ENCODE results near the gene DAB2IP.

Gene DAB2IP

DNA sequence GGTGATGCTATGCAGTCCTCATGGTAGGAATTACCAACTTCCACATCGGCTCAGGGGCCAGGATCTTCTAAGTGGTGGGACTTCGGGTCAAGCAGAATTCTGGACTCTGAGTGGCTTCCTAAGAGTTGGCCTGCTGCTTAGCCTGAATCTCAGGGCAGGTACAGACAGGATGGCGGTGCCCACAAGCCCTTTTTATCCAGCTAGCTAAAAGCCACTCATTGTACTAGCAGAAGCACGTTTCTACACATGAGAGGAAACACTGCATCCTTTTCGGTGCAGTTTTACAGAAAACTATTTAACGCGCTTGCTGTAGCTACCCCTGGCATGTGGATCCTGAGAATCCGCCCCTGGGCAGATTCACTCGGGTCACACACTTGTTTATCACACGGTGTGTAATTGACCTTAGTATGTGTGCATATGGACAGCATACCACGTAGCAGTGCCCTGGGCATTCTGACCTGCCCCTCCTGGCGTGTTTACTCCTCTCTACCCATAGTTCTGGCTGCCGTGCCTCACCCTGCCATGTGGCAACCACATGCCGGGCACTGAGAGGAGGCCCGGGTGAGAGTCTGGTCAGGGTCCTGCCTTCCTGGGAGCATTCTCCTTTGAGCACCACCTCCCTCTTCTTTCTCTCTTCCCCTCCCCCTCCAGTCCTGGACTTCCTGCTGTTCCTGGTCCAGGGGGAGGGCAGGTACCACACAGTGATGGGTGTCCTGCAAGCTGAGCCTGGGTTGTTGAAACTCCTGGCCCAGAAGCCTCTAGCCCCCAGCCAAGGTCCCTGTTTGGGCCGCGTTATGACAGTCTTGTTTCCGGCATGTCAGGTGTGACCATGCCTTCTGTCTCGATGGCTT, 65.9 kb downstream of the DAB2IP start:
- DNase-seq (ENCODE audit: insufficient read length, low spot score) = no peak
- FAIRE-seq = no peak

DNA sequence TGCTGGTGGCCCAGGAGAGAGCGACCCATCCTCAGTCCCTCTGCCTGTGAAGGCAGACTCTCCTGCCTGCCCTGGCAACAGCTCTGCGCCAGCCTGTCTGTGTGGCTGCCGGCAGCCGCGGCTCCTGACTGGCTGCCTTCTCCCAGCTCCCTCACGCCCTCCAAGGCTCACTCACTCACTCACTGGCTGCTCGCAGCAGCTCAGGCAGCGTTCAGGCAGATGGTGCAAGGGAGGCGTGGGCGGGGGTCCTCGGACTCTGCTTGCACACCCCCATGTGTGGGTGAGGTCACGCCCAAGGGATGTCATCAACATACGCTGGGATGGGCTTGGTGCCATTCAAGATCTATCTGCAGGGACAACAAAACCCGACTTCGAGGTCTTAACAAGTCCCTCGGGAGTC, 66.7 kb downstream of the DAB2IP start:
- DNase-seq (ENCODE audit: insufficient read length, low spot score) = no peak
- FAIRE-seq = no peak

DNA sequence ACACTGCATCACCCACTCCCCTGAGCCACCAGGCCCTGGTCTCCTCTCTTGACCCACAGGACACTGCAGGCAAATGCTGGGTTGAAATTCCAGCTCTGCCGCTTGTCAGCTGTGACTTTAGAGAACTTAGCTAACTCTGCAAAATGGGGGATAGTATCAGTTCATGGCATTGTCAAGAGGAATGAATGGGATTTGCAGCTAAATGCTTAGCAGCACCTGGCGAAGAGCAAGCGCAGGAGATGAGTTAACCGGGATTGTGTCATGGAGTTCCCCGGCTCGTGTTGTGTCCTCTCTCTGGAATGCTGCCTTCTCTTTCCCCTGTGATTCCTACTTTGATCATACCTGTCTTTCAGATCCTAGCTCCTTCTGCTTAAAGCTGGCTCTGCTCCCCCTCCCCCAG, 67.1 kb downstream of the DAB2IP start:
- FAIRE-seq (no peak), DNase-seq (ENCODE audit: insufficient read length, low spot score) (no peak)

DNA sequence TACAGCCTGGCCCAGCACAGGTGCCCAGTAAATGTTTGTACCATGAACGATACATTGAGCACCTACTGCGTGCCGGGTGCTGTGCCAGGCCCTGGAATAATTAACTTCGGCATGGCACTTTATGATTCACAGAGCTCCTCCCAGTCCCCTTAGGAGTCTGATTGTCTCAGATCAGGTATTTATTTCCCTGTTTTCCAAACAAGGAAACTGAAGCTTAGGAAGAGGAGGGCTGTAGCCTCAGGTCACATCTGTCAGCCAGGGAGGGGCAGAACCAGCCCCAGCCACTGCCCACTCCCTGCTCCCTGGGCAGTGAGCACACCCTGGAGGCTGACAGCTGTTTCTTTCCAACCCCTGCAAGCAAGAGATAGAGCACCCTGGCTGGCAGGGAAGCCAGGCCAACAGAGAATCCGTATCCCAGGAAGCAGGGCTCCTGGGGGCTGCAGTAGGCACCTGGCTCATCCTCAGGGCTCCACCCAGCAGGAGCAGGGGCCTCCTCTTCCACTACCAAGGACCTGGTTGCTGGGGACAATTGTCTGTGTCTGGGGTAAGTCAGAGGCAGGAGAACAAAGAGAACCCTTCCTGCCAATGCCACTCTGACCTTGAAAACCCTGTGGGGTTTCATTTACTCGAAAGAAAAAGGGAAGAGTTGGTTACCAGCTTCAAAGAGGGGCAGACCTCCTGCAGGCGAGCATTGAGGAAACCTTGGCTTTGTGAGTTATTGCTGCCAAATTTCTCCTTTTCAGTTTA, 69.0 kb downstream of the DAB2IP start:
- no peak for FAIRE-seq

DNA sequence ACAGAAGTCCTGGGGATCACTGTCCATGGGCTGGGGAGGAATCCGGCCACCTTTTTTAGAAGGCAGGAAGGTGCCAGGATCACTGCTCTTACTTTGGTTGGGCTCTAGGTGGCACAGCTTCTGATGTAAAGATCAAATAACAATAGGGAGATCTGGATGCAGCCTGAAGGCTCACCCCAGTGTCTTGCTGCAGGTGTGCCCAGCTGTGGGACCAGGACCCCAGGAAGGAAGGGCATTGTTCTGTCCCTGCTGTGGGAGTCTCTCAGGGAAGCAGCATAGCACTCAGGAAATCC, 69.6 kb downstream of the DAB2IP start:
- no peak for DNase-seq (ENCODE audit: insufficient read length, low spot score)
- no peak for FAIRE-seq

More for the DNA sequence above, 69.0 kb downstream of the DAB2IP start:
- no peak for DNase-seq (ENCODE audit: insufficient read length, low spot score)

DNA sequence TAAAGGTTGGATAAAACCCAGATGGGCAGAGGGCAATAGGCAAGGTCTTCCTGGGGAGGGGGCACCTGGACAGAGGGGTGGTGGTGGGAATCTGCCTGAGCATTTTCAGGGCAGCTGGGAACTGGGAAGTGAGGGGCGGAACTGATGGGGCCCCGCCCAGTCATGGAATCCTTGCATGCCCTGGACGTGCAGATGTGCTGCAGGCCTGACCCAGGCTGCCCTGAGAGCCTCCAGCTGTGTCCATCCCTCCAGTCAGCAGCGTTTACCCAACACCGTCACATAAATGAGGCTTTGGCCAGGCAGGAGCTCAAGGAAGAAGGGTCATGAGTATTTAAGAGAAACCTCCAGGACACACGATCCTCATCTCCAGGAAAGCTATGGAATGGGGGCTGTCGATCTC, 70.3 kb downstream of the DAB2IP start:
- DNase-seq (ENCODE audit: insufficient read length, low spot score) = no peak
- no peak for FAIRE-seq

DNA sequence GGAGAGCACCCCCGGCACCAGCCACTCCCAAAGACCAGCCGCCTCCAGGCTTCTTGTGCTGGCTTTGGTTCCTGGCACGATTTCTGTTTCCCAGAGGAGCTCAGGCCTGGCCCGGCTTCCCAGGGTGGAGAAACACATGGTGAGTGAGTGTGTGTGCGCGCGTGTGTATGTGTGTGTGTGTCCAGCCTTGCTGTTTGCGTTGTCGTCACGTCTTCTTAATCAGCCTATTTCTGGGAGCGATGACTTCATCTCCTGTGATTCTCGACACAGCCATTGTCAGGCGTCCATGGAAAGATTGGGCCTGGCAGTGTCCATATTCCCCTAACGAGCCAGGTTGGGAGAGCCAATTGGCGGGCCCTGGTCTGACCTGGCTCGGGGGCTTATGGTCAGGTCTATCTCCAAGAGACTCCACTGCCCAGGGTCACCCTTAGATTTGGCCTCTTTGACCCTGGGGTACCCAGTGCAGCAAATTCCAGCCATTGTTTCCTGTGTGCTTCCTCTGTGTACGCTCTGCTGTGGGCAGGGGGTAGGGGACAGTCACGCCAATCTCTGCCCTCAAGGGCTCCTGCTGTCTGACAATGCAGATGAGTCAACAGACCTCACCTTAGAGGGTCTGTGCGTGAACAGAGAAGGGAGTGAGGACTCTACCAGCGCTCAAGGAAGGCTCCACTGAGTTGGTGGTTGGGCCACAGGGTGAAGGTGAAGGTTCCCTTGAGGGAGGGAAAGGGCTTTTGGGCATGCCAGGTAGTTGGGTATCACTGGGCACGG, 73.8 kb downstream of the DAB2IP start:
- FAIRE-seq (no peak), DNase-seq (ENCODE audit: insufficient read length, low spot score) (no peak)

DNA sequence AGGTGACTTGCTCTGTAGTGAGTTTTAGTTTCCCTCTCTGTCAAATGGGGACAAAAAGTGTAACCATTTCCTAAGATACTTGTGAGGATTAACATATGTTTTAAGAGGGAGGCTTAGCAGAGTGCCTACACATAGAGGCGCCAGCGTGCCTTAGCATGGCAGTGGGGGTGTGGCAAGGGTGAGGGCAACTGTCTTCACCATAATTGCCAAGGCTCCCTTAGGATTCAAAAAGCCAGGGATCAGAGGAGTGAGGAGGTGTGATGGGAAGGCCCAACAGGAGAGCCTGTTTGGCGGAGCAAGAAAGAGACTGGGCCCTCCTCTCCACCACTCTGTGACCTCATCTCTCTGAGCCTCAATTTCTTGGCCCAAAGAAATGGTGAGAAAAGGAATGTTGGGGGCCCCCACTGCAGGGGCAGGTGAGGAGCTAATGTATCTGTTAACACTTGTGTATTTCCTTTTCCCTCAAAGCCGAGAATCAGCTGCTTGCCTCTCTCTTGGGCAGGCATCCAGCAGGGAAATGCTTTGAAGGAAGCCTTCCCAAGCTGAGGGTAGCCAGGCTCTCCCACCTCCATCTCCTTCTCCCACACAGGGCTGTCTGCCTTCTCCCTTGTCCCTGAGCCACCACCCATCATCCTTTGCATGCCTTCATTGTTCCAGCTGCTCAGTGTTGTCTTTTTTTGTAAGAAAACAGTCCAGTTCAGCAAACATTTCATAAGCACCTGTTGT, 76.0 kb downstream of the DAB2IP start:
- DNase-seq (ENCODE audit: insufficient read length, low spot score) = no peak
- FAIRE-seq = no peak

DNA sequence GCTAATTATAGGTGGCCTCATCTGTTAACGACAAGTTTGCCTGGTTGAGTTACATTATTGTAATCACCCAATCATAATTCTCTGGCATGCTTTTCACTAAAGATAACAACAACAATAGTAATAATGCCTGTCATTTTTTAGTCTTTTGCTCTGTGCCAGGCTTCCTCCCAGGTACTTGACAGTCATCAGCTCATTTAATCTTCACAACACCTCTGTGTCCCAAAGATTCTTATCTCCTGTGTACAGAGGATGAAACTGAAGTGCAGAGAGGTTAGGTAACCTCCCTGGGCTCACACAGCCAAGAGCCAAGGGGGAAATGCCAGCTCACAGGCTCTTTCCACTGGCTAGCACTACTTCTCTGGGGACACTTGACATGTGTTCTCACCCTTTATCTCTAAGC, 77.5 kb downstream of the DAB2IP start:
- FAIRE-seq = no peak
- DNase-seq (ENCODE audit: insufficient read length, low spot score) = no peak

DNA sequence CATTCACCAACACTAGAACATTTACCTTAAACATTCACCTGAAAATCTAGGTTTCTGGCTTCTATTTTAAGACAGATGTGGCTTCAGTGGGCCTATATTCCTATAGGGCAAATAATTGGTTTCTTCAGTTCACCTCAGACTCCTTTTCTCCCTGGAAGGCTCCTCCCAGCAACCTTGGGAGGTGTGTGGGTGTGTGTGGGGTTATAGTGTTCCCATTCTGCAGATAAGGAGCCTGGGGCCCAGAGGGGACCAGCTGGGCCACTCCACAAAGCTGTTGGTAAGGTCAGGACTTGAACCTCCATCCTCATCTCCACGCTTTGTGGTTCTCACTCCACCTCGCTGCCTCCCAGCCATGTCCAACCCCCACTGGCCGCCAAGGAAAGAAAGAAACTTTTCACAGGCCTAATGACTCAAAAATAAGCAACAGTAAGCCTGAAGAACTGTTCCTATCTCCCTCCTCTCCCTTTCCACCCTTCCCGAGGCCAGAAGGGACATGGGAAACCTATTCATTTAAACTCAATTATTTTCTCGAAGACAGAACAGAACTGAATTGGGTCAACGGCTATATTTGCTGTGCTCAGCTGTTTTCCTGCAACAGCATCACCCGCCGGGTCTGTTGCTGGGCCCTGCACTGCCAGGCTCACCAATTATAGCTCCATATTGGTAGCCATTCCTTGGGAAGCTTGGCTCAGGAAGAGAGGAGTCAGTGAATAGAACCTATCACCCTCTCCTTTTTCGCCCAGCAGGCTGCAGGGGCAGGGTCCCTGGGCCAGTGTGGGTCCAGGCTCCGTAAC, 78.5 kb downstream of the DAB2IP start:
- FAIRE-seq = no peak

DNA sequence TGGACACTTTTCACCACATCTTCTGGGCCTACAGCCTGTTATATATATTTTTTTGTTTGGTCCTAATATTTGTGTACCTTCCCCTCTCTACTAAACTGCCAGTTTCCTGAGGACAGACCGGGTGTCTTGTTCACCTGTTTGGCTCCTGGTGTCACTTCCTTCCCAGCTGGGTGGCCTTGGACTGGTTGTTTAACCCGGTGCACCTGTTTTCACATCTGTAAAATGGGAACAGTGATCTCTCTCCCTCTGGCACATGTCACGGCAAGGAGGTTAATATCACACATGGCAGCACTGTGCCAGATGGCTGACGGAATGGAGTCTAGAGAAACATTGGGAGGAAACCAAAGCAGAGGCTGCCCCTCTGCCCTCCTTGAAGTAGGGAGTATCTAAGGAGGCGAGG, 79.7 kb downstream of the DAB2IP start:
- no peak for DNase-seq (ENCODE audit: insufficient read length, low spot score)
- FAIRE-seq = no peak

More for the DNA sequence above, 78.5 kb downstream of the DAB2IP start:
- DNase-seq (ENCODE audit: insufficient read length, low spot score) = no peak

DNA sequence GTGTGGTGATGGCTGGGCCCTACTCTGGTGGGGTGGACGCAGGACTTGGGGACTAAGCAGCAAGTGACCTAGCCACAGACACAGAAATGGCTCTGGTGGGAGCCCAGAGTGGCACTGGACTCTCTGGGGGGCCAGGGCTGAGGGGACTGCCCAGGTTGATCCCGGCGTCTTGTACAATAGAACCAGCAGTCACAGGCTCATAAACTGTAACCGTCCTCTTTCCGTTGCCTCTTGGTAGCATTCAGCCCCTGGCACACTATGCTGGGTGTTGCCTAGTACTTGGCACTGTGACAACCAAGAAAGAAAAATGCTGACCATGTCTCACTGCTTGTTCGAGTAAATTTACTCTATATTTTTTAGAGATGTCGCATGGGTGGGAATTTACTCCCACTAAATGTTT, 80.5 kb downstream of the DAB2IP start:
- DNase-seq (ENCODE audit: insufficient read length, low spot score) (no peak), FAIRE-seq (no peak)

DNA sequence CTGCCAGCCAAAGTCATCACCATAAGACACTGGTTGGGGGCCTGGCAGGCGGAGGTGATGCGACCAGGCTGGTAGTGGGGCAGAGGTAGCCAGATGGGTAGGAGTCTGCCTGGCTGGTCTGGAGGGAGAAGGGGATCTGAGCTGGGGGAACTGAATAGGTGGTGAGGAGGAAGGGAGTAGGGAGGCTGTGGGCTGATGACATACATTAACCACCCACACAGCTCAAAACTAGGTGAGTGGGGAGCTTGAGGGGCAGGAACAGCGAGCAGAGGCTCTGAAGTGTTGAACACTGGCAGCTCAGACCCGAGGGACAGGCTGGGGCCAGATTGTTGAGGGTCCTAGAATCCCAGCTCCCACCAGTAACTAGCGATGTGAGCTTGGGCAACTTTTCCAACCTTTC, 81.0 kb downstream of the DAB2IP start:
- no peak for DNase-seq (ENCODE audit: insufficient read length, low spot score)
- no peak for FAIRE-seq

DNA sequence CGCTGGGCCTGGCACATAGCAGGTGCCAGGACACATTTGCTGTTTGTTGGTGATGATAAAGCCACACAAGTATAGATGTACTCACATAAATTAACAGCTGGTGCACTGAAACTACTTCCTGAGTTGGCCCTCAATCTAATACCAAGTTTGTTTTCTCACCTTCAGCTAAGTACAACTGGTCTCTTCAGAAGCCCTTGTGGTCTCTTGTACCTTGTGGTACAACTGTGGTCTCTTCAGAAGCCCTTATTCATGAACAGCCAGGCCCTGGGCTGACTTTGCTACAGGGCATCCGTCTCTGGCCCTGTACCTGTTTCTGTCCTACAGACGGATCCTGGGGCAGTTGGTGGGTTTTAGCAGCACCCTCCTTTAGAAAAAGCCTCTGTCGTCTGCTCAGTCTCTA, 81.5 kb downstream of the DAB2IP start:
- DNase-seq (ENCODE audit: insufficient read length, low spot score) (no peak), FAIRE-seq (no peak)

DNA sequence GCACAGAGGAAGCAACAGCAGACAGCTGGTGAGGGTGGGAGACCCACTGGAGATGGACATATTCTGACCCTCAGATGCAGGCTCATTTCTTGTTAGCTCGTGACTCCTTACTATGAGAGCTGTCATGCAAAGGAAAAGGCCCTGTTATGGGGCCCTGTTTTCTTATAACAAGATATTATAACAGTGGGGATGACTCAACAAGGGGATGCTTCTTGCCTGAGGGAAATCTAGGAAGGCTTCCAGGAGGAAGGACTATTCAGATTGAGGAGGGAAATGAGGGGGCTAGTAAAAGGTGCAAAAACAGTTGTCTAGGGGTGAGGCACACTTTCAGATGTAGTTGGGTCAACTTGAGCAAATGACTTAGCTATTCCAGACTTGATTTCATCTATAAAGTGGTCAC, 83.0 kb downstream of the DAB2IP start:
- DNase-seq (ENCODE audit: insufficient read length, low spot score) (no peak), FAIRE-seq (no peak)

DNA sequence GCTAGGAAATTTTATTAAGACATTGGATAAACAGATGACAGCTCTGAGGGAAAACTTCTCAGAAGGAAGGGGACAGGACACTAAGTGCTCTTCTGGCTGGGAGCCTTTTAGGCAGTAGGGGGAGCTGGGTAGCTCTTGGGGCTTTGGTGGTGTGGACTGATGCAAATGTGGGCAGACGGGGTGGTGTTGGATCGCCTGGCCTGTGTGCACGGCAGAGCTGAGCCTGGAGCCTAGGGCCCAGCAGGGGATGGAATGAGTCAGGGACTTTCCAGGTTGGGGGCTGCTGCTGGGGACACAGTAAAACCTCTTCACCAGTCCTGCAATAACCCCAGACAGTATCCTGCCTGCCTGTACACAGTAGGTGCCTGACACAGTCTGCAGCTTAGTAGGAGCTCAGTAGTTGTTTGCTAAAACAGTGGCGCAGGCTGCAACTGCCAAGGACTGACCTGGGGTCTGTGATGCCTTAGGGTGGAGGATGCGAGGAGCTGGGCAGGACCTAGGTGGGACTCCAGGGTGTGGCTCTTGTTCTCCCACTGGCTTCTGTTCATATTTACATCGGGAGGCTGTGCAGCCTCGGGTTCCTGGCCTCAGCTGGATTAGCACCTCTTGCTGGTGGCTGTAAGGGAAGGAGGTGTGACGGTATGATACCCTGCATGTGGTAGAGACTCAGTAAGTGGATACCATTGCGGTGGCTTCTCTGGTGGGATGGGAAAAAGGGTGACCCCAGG, 83.8 kb downstream of the DAB2IP start:
- no peak for DNase-seq (ENCODE audit: insufficient read length, low spot score)
- no peak for FAIRE-seq

DNA sequence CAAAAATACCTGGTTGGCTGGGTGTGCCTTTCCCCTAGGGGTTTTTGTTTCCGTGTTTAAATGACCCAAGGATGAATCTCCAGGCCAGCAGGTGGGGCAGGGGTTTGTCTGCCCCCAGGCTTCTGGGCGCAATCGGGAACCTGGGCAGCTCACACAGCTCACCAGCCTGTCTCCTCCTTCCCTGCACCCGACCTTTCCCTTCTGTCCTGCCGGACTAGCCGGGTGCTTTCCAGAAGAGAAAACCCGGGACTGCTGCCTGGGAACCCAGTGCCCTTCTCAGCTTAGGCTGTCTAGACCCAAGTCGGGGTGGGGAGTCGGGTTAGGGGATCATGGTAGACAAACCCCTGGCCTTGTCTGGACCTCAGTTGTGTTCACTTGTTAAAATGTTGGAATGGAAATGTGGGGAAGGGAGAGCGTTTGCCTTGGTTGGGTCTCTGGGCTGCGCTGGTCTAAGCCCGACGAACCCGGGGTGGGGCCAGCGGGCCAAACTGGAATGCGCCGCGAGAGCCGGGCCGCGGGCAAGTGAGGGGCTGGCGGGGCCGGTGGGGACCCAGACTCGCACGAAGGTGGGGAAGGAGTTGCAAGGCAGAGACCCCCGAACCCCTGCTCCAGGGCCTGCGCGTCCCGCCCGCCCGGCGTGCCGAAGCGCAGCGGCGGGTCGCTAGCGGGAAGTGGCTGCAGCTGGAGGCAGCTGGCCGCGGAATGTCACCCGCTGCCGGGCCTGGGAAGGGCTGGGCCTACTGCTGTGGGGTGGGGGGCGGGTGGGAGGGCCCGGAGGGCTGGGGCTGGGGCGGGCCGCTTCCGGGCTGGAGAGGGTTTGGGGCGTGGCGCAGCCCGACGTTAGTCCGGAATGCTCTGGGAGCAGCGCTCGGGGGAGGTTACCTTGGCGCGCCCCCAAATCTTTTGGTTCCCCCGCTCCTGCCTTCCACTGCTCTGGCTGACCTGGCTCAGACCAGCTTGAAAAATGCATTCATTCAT, 84.6 kb downstream of the DAB2IP start:
- no peak for DNase-seq (ENCODE audit: insufficient read length, low spot score)
- no peak for FAIRE-seq

DNA sequence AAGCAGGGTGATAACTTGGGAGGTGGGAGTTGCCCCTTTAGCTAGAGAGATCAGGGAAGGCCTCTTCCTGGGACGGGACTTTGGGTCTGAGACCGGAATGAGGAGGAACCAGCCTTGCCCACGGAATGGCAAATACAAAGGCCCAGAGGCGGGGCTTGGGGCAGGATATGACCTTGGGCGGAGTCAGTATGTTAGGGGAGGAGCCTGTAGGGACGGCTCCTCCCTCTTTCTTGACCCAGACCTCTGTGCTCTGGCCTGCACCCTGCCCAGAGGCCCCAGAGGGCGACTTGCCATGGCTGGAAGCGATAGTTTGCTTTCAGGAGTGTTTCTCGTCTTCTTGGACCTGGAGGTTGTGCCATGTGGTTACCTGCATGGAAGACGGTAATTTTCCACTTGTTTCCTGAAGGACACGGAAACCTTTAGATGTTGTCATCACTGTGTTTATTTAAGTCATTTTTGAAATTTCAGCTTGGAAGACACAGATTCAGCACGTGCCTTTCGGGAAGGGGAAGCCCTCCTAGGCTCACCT, 85.6 kb downstream of the DAB2IP start:
- DNase-seq (ENCODE audit: insufficient read length, low spot score) = no peak
- no peak for FAIRE-seq
